GM12878 (cell line): Measurements from ENCODE around the gene KIR2DL4. TPM values are rescaled to one million over a fixed set of nuclear protein-coding genes. Genes with fewer than 3 reads are reported as not detected.

ENCODE experiments used
- ATAC-seq: fragments of 200-7000 bp; cut with Tn5 transposase; 3 replicates; pipeline ENCODE4 v1.9.1; 2020; ENCODE audit warnings: mild to moderate bottlenecking, moderate library complexity
- BruUV-seq: library from RNA; stranded (reverse); fragments of 400-500 nt; replicated peaks from 2 replicates; lab custom pipeline; 2021; lab: Mats Ljungman, UMichigan
- CTCF ChIA-PET: fragments of 300-600 bp; sonication (Branson Sonifier 250); formaldehyde crosslinking; extraction: SDS; loops from one replicate; lab custom pipeline; 2021; ENCODE audit warnings: inconsistent platforms; lab: Yijun Ruan, JAX
- POLR2A ChIA-PET: fragments of 350-600 bp; formaldehyde crosslinking; extraction: SDS; loops from one replicate; lab custom pipeline; 2021; ENCODE audit warnings: inconsistent platforms; lab: Charles Lee
- RAD21 ChIA-PET: fragments of 300-600 bp; sonication (Branson Sonifier 250); formaldehyde crosslinking; loops from one replicate; lab custom pipeline; 2023; ENCODE audit warnings: antibody characterized with exemption; ENCODE audit not compliant: unreplicated experiment; lab: Charles Lee
- SMC1A ChIA-PET: fragments of 300-600 bp; sonication (Branson Sonifier 250); formaldehyde crosslinking; loops from one replicate; lab custom pipeline; 2023; ENCODE audit not compliant: unreplicated experiment, uncharacterized antibody; lab: Charles Lee
- DNase-seq: peaks from one replicate; pipeline ENCODE4 v3.0.0-alpha.2; 2011; ENCODE audit warnings: low read depth, low spot score
- FAIRE-seq: peaks from 3 replicates; lab custom pipeline; 2011; peaks lifted over from hg19 to GRCh38; lab: Jason Lieb, UNC
- H2AFZ ChIP-seq: 2 replicates; pipeline ENCODE4 v1.6.0; 2011; ENCODE audit warnings: low read depth, low read length, control low read depth; ENCODE audit not compliant: control insufficient read depth
- H3K27ac ChIP-seq: 2 replicates; pipeline ENCODE4 v1.5.1; 2011; ENCODE audit warnings: control low read depth; ENCODE audit not compliant: control insufficient read depth, insufficient read depth
- H3K27me3 ChIP-seq, 2 experiments: replicated peaks in 1 of 2; 2 replicates each; pipeline versions ENCODE4 v1.6.0 to v1.6.1; 2011; ENCODE audit warnings: low read length in 1 of 2; ENCODE audit not compliant: control insufficient read depth in 2 of 2, insufficient read depth in 2 of 2
- H3K36me3 ChIP-seq, 2 experiments: 2 replicates each; pipeline ENCODE4 v1.5.1; 2011; ENCODE audit warnings: low read length in 1 of 2; ENCODE audit not compliant: control insufficient read depth in 2 of 2, insufficient read depth in 2 of 2
- H3K4me1 ChIP-seq: 2 replicates; pipeline ENCODE4 v1.6.1; 2011; ENCODE audit warnings: mild to moderate bottlenecking, low read length, moderate library complexity, mixed read lengths; ENCODE audit not compliant: control insufficient read depth, insufficient read depth
- H3K4me2 ChIP-seq: 2 replicates; pipeline ENCODE4 v1.6.0; 2011; ENCODE audit warnings: control low read depth; ENCODE audit not compliant: control insufficient read depth, insufficient read depth
- H3K4me3 ChIP-seq: fragments of 200-600 bp; sonication (generic); 2 replicates; pipeline ENCODE4 v1.5.1; 2016
- H3K79me2 ChIP-seq: 2 replicates; pipeline ENCODE4 v1.6.0; 2011; ENCODE audit warnings: low read length; ENCODE audit not compliant: control insufficient read depth, insufficient read depth
- H3K9ac ChIP-seq: 2 replicates; pipeline ENCODE4 v1.8.0; 2011; ENCODE audit warnings: low read length, control low read depth, mixed read lengths; ENCODE audit not compliant: control insufficient read depth, insufficient read depth
- H3K9me3 ChIP-seq: replicated peaks from 3 replicates; pipeline ENCODE4 v1.5.1; 2011; ENCODE audit warnings: mild to moderate bottlenecking, low read length; ENCODE audit not compliant: control insufficient read depth, insufficient read depth
- H4K20me1 ChIP-seq: 2 replicates; pipeline ENCODE4 v1.6.0; 2011; ENCODE audit not compliant: control insufficient read depth, insufficient read depth
- BCL11A ChIP-seq: IDR thresholded peaks from 2 replicates; pipeline ENCODE4 v1.6.1; 2011; ENCODE audit warnings: low read depth, low read length
- DPF2 ChIP-seq: fragments of 450-650 bp; IDR thresholded peaks from 2 replicates; pipeline ENCODE4 v1.6.1; 2017; ENCODE audit warnings: mild to moderate bottlenecking
- EZH2 ChIP-seq: IDR thresholded peaks from 2 replicates; pipeline ENCODE4 v1.6.1; 2012; ENCODE audit warnings: low read depth, mild to moderate bottlenecking, control low read depth, inconsistent platforms, low read length, borderline replicate concordance; ENCODE audit not compliant: control insufficient read depth
- HDAC2 ChIP-seq: fragments of 200-600 bp; sonication (generic); IDR thresholded peaks from 2 replicates; pipeline ENCODE4 v1.6.1; 2017
- HDAC6 ChIP-seq: fragments of 200-600 bp; sonication (generic); IDR thresholded peaks from one replicate; pipeline ENCODE4 v1.8.0; 2017; ENCODE audit warnings: antibody characterized with exemption; ENCODE audit not compliant: unreplicated experiment
- JUND ChIP-seq: IDR thresholded peaks from 2 replicates; pipeline ENCODE4 v1.6.1; 2012; ENCODE audit warnings: low read depth, mild to moderate bottlenecking, low read length, improper control_type of control experiment, moderate library complexity
- LARP7 ChIP-seq: fragments of 450-650 bp; IDR thresholded peaks from 2 replicates; pipeline ENCODE4 v1.6.1; 2017; ENCODE audit warnings: mild to moderate bottlenecking
- MLLT1 ChIP-seq: fragments of 450-650 bp; IDR thresholded peaks from 2 replicates; pipeline ENCODE4 v1.6.1; 2016; ENCODE audit warnings: mild to moderate bottlenecking
- MXI1 ChIP-seq: fragments of 150-350 bp; IDR thresholded peaks from 2 replicates; pipeline ENCODE4 v1.6.1; 2011; ENCODE audit warnings: low read depth, mild to moderate bottlenecking, inconsistent platforms, low read length, improper control_type of control experiment
- RAD21 ChIP-seq: IDR thresholded peaks from 2 replicates; pipeline ENCODE4 v1.6.1; 2011; ENCODE audit warnings: mild to moderate bottlenecking, low read depth, low read length, moderate library complexity; ENCODE audit not compliant: insufficient read depth
- RCOR1 ChIP-seq: conservative IDR thresholded peaks from 2 replicates; pipeline ENCODE4 v1.6.1; 2012; ENCODE audit warnings: low read depth, low read length, improper control_type of control experiment
- RELA ChIP-seq: fragments of 450-650 bp; IDR thresholded peaks from 2 replicates; pipeline ENCODE4 v1.8.0; 2014; ENCODE audit warnings: borderline replicate concordance; ENCODE audit not compliant: partially characterized antibody
- RELB ChIP-seq: fragments of 450-650 bp; IDR thresholded peaks from 2 replicates; pipeline ENCODE4 v1.6.1; 2017; ENCODE audit warnings: low read depth, mild to moderate bottlenecking, moderate library complexity
- TBL1XR1 ChIP-seq: IDR thresholded peaks from 2 replicates; pipeline ENCODE4 v1.6.1; 2012; ENCODE audit warnings: low read depth, low read length, improper control_type of control experiment
- ZNF217 ChIP-seq: fragments of 450-650 bp; IDR thresholded peaks from 2 replicates; pipeline ENCODE4 v1.6.1; 2017; ENCODE audit warnings: antibody characterized with exemption, mild to moderate bottlenecking
- WGBS: methylation state at CpG from one replicate; pipeline ENCODE4 v1.1.6; 2016; ENCODE audit warnings: low lambda C conversion rate; ENCODE audit not compliant: insufficient replicate concordance, insufficient coverage; ENCODE audit errors: missing lambda C conversion rate; 5-methylcytosine and 5-hydroxymethylcytosine counted together
- in situ Hi-C: fragments of 300-500 bp; cut with MboI; formaldehyde crosslinking; loops from 9 replicates; pipeline ENCODE4 v1.14.3; 2018; ENCODE audit warnings: mixed read lengths
- intact Hi-C: fragments of 100-400 bp; cut with micrococcal nuclease; formaldehyde crosslinking; loops from one replicate; pipeline ENCODE4 v1.14.2; 2022; ENCODE audit not compliant: unreplicated experiment
- polyA plus RNA-seq, 11 experiments: library from polyadenylated mRNA; depleted of rRNA in 4 of 11; unstranded in 6 of 11; stranded (reverse) in 5 of 11; fragments of >200 nt; fragmentation: Nextera tagmentation in 4 of 11; fragmentation: Illumina TruSeq in 1 of 11; extraction: Ambion mirVana in 4 of 11; extraction: Trizol in 1 of 11; gene quantifications; 1 replicate in 1 of 11; 2 replicates in 10 of 11; pipeline versions ENCODE4 v1.2.1 to v1.2.3, GENCODE V29; 2011 to 2016; ENCODE audit warnings: inconsistent platforms in 2 of 11, missing spikeins in 2 of 11, low read depth in 1 of 11
- total RNA-seq, 4 experiments: library from RNA; depleted of rRNA in 3 of 4; stranded (reverse); fragments of >200 nt in 3 of 4; fragmentation: Illumina TruSeq in 1 of 4; extraction: Trizol in 1 of 4; gene quantifications; 2 replicates each; pipeline versions ENCODE4 v1.2.1 to v1.2.3, GENCODE V29; 2013 to 2021

KIR2DL4 gene
- total and polyA plus RNA-seq, 10 of the 15 experiments (the other 5 are each of a cell fraction or from before 2014, with no cell fraction given): 0.22 TPM; not detected in 9

- Histone ChIP-seq H3K36me3 (no peaks in the 10 kb centered on the region), H3K79me2 (no peaks in the 10 kb centered on the region), H3K27ac (no peak overlapping the region), H3K9ac (no peak overlapping the region), H3K4me2 (no peak overlapping the region), H3K4me3 (no peak overlapping the region), H3K27me3 (no peaks in the 10 kb centered on the region), H3K9me3 (no peaks in the 10 kb centered on the region), H4K20me1 (no peaks in the 10 kb centered on the region), H3K4me1 (no peaks in the 10 kb centered on the region), H2AFZ (no peak overlapping the region)
- SMC1A ChIA-PET: no interaction called here
- ATAC-seq (no peak), DNase-seq (no peak), FAIRE-seq (no peak)
- WGBS: 6% methylated on average over 5 of the region's 5 CpGs
- RAD21 ChIA-PET: no interaction called here
- no TSS peak for BruUV-seq
- in situ Hi-C loops (no loop called here), intact Hi-C loops (no loop called here)
- POLR2A ChIA-PET: no interaction called here
- TF ChIP-seq DPF2 (no peak), EZH2 (no peak), RELA (no peak), RAD21 (no peak), BCL11A (no peak), RELB (no peak), ZNF217 (no peak), MLLT1 (no peak), TBL1XR1 (no peak), RCOR1 (no peak), LARP7 (no peak), JUND (no peak), HDAC2 (no peak), HDAC6 (no peak), MXI1 (no peak)
- CTCF ChIA-PET: no interaction called here
These were observed 691 bp downstream of the KIR2DL4 start for GRCh38 chr19:54804101-54804500.
